HepG2 (cell line): Measurements from ENCODE around the gene NOS1AP.

Experiments used
- HDAC2 ChIP-seq: sonication (generic); formaldehyde crosslinking; IDR thresholded peaks from 2 replicates; pipeline ENCODE4 v1.4.0; 2020; ENCODE audit warnings: missing genetic modification reagents
- POLR2A ChIP-seq, 2 experiments: IDR thresholded peaks; 2 replicates each; pipeline ENCODE4 v1.6.1; 2011; ENCODE audit warnings: low read depth in 2 of 2, low read length in 2 of 2, mild to moderate bottlenecking in 1 of 2, moderate library complexity in 1 of 2; ENCODE audit not compliant: insufficient read depth in 1 of 2
- STAG1 ChIP-seq: sonication (generic); formaldehyde crosslinking; IDR thresholded peaks from 2 replicates; pipeline ENCODE4 v1.4.0; 2020; ENCODE audit warnings: missing genetic modification reagents
- YY1 ChIP-seq: IDR thresholded peaks from 2 replicates; pipeline ENCODE4 v1.6.1; 2011; ENCODE audit warnings: low read length, low read depth, moderate library complexity, mild to moderate bottlenecking; ENCODE audit not compliant: insufficient read depth, insufficient replicate concordance
- ZNF232 ChIP-seq: sonication (generic); formaldehyde crosslinking; IDR thresholded peaks from 2 replicates; pipeline ENCODE4 v1.4.0; 2020; ENCODE audit warnings: missing genetic modification reagents, borderline replicate concordance
- ZNF792 ChIP-seq: IDR thresholded peaks from 2 replicates; pipeline ENCODE4 v1.6.1; 2016
- TF ChIP-seq, protein P1 (sequence below): sonication (generic); formaldehyde crosslinking; IDR thresholded peaks from 2 replicates; pipeline ENCODE4 v1.5.0; 2020; ENCODE audit warnings: missing genetic modification reagents
- TF ChIP-seq, protein P2 (sequence below): sonication (generic); formaldehyde crosslinking; IDR thresholded peaks from 2 replicates; pipeline ENCODE4 v1.4.0; 2020; ENCODE audit warnings: missing genetic modification reagents
- TF ChIP-seq, protein P3 (sequence below): sonication (generic); formaldehyde crosslinking; IDR thresholded peaks from 2 replicates; pipeline ENCODE4 v1.5.0; 2020; ENCODE audit warnings: mild to moderate bottlenecking, missing genetic modification reagents, moderate library complexity

DNA sequence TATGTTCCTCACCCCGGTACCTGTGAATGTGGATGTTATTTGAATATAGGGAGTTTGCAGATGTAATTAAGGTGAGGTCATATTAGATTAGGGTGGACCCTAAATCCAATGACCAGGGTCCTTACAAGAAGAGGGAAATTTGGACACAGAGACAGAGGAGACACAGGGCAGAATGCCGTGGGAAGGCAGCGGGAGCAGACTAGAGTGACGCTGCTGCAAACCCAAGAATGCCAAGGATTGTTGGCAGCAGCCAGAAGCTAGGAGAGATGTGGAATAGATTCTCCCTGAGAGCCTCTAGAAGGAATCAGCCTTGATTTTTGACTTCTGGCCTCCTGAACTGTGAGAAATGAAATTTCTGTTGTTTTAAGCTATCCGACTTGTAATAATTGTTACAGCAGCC is 253.5 kb downstream of the NOS1AP start:
- TF ChIP-seq, protein P1, sequence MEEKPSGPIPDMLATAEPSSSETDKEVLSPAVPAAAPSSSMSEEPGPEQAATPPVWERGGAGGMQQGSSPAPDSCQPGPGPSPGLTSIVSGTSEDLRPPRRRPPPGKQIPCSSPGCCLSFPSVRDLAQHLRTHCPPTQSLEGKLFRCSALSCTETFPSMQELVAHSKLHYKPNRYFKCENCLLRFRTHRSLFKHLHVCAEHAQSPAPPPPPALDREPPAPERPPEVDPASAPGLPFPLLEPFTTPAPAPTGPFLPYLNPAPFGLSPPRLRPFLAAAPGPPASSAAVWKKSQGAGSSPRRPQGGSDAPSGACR (CRISPR knock-in tag): no peak
- TF ChIP-seq ZNF232 (CRISPR knock-in tag): no peak
- no peak for TF ChIP-seq YY1
- TF ChIP-seq HDAC2 (CRISPR knock-in tag): no peak
- no peak for TF ChIP-seq ZNF792 (CRISPR knock-in tag)
- TF ChIP-seq, protein P2, sequence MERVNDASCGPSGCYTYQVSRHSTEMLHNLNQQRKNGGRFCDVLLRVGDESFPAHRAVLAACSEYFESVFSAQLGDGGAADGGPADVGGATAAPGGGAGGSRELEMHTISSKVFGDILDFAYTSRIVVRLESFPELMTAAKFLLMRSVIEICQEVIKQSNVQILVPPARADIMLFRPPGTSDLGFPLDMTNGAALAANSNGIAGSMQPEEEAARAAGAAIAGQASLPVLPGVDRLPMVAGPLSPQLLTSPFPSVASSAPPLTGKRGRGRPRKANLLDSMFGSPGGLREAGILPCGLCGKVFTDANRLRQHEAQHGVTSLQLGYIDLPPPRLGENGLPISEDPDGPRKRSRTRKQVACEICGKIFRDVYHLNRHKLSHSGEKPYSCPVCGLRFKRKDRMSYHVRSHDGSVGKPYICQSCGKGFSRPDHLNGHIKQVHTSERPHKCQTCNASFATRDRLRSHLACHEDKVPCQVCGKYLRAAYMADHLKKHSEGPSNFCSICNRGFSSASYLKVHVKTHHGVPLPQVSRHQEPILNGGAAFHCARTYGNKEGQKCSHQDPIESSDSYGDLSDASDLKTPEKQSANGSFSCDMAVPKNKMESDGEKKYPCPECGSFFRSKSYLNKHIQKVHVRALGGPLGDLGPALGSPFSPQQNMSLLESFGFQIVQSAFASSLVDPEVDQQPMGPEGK (CRISPR knock-in tag): no peak
- no peak for TF ChIP-seq POLR2A (IDR thresholded peaks at IDR 0.05; ENCODE audit: insufficient read depth in 1 of 2, low read depth in 2 of 2, low read length in 2 of 2)
- TF ChIP-seq, protein P3, sequence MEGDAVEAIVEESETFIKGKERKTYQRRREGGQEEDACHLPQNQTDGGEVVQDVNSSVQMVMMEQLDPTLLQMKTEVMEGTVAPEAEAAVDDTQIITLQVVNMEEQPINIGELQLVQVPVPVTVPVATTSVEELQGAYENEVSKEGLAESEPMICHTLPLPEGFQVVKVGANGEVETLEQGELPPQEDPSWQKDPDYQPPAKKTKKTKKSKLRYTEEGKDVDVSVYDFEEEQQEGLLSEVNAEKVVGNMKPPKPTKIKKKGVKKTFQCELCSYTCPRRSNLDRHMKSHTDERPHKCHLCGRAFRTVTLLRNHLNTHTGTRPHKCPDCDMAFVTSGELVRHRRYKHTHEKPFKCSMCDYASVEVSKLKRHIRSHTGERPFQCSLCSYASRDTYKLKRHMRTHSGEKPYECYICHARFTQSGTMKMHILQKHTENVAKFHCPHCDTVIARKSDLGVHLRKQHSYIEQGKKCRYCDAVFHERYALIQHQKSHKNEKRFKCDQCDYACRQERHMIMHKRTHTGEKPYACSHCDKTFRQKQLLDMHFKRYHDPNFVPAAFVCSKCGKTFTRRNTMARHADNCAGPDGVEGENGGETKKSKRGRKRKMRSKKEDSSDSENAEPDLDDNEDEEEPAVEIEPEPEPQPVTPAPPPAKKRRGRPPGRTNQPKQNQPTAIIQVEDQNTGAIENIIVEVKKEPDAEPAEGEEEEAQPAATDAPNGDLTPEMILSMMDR (CRISPR knock-in tag): no peak
- TF ChIP-seq STAG1 (CRISPR knock-in tag): no peak
